ENCODE measurements around the gene GREB1L.

- TF ChIP-seq POLR2A (IDR thresholded peaks at IDR 0.05) (no peak), POLR2AphosphoS5 (IDR thresholded peaks at IDR 0.05) (no peak)
Measured at GRCh38 chr18:21284540-21284939, 42.5 kb downstream of the GREB1L start.

Measured in prostate gland (tissue), 1 donor.